ENCODE data around the gene LCE2A. TPM values are rescaled to one million over a fixed set of nuclear protein-coding genes. Genes with fewer than 3 reads are reported as not detected.

The LCE2A gene
- total and polyA plus RNA-seq, 2 of the 8 experiments (the other 6 are each of a cell fraction or from before 2014, with no cell fraction given) = not detected

- TF ChIP-seq CHD7 (IDR thresholded peaks at IDR 0.05; ENCODE audit: insufficient replicate concordance, low read length) (no peak), SRF (IDR thresholded peaks at IDR 0.05; ENCODE audit: low read depth, low read length) (no peak), TAF7 (optimal IDR thresholded peaks at IDR 0.05; ENCODE audit: borderline replicate concordance, low read depth, low read length) (no peak)
Observed at GRCh38 chr1:152747831-152748230, 49.7 kb downstream of the LCE2A start (continued).

Measured in H1 (cell line).